Pulmonary artery endothelial cell (primary cell): ENCODE results near the gene CSAG3. TPM values are rescaled to one million over a fixed set of nuclear protein-coding genes. Genes with fewer than 3 reads are reported as not detected.

ENCODE experiments used
- DNase-seq: peaks from one replicate; pipeline ENCODE4 v3.0.0-alpha.2; 2011; ENCODE audit warnings: low read depth, low spot score
- total RNA-seq: library from RNA; depleted of rRNA; stranded (reverse); fragments of >200 nt; gene quantifications from 2 replicates; pipeline ENCODE4 v1.2.3, GENCODE V29; 2014

Gene CSAG3
- total RNA-seq, 1 donor from 2014 or later, result not detected

DNA sequence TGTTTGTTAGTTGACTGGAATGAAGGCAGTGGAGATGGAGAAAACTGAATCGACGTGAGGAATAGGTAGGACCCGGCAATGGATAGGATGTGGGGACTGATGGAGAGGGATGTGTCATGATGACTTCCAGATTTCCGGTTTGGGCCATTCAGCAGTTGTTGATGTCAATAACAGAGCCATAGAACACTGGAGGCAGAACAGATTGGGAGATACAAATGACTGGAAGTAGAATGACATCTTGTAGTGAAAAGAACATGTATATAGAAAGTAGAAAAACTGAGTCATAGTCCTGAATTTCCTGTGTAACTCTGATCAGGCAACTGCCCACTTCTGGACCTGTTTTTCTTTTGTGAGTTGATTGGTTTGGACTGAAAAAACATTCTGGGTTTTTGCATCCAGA is 47.0 kb downstream of the CSAG3 start:
- no peak for DNase-seq

Other genes starting within 250 kb of the CSAG3 start
- 0.04 TPM in 1 of 2 replicates, not detected in the other for gene GABRQ, start 121.3 kb upstream of the CSAG3 start, total RNA-seq
- gene MAGEA3, start 60.4 kb upstream of the CSAG3 start, total RNA-seq, result not detected in 2 replicates
- not detected in 2 replicates for gene CSAG2, start 49.9 kb upstream of the CSAG3 start, total RNA-seq
- not detected in 2 replicates for gene MAGEA2B, start 44.6 kb upstream of the CSAG3 start, total RNA-seq
- not detected in 2 replicates for gene CSAG1, start 25.5 kb upstream of the CSAG3 start, total RNA-seq
- not detected in 2 replicates for gene MAGEA12, start 25.5 kb upstream of the CSAG3 start, total RNA-seq
- not detected in 2 replicates for gene MAGEA2, start 5.4 kb upstream of the CSAG3 start, total RNA-seq
- gene MAGEA6, start 10.5 kb downstream of the CSAG3 start, total RNA-seq, result not detected in 2 replicates
- 22.0 and 26.1 TPM in 2 replicates for gene CETN2, start 71.5 kb downstream of the CSAG3 start, total RNA-seq
- gene NSDHL, start 71.8 kb downstream of the CSAG3 start, total RNA-seq, result 24.9 and 38.1 TPM in 2 replicates
- gene ZNF185, start 138.8 kb downstream of the CSAG3 start, total RNA-seq, result 15.8 and 33.3 TPM in 2 replicates
- not detected in 2 replicates for gene PNMA5, start 234.9 kb downstream of the CSAG3 start, total RNA-seq